LNCaP clone FGC (cell line): Measurements from ENCODE around the gene LEPR.

Source experiments
- DNase-seq: peaks from one replicate; pipeline ENCODE4 v3.0.0-alpha.2; 2011; ENCODE audit warnings: low read depth
- H3K4me3 ChIP-seq: 2 replicates; pipeline ENCODE4 v1.5.1; 2011; ENCODE audit warnings: mild to moderate bottlenecking, low read depth, low read length, control low read depth
- TF ChIP-seq, protein P1 (sequence below): IDR thresholded peaks from 2 replicates; pipeline ENCODE4 v1.5.1; 2012; ENCODE audit warnings: mild to moderate bottlenecking; ENCODE audit not compliant: control insufficient read depth, insufficient read depth; ENCODE audit errors: extremely low read depth

The LEPR gene

GRCh38 chr1:65435987-65436386 lies 15.5 kb downstream of the LEPR start:
- TF ChIP-seq, protein P1, sequence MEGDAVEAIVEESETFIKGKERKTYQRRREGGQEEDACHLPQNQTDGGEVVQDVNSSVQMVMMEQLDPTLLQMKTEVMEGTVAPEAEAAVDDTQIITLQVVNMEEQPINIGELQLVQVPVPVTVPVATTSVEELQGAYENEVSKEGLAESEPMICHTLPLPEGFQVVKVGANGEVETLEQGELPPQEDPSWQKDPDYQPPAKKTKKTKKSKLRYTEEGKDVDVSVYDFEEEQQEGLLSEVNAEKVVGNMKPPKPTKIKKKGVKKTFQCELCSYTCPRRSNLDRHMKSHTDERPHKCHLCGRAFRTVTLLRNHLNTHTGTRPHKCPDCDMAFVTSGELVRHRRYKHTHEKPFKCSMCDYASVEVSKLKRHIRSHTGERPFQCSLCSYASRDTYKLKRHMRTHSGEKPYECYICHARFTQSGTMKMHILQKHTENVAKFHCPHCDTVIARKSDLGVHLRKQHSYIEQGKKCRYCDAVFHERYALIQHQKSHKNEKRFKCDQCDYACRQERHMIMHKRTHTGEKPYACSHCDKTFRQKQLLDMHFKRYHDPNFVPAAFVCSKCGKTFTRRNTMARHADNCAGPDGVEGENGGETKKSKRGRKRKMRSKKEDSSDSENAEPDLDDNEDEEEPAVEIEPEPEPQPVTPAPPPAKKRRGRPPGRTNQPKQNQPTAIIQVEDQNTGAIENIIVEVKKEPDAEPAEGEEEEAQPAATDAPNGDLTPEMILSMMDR: no peak
- no peak overlapping the region for H3K4me3 ChIP-seq
- DNase-seq: no peak

GRCh38 chr1:65437616-65438015 lies 17.1 kb downstream of the LEPR start:
- DNase-seq: no peak
- TF ChIP-seq, protein P1: no peak
- no peak overlapping the region for H3K4me3 ChIP-seq

- no peak for DNase-seq
- no peak overlapping the region for H3K4me3 ChIP-seq
- TF ChIP-seq, protein P1: no peak
These were observed 19.9 kb downstream of the LEPR start for GRCh38 chr1:65440322-65440900.

GRCh38 chr1:65440915-65441314 lies 20.4 kb downstream of the LEPR start:
- no peak for DNase-seq
- H3K4me3 ChIP-seq: no peak overlapping the region
- TF ChIP-seq, protein P1: no peak

DNA sequence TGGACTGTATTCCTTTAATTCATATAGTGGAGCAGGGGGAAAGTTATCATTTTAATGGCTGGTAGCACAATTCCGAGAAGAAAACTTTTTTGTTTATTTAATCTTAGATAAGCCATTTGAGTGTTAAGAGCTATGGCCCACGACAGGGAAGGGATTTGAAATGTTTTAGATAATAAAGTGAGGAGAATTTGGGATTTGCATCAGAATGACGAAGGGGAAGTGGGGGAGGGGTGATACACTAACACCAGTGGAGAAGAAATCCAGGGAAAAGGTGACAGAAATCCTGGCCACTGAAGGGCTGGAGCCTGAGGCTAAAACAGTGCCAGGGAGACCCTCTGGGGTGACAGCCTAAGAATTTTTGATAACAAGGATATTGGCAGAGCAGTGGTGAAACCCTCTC lies 21.0 kb downstream of the LEPR start:
- H3K4me3 ChIP-seq: no peak overlapping the region
- DNase-seq: no peak
- TF ChIP-seq, protein P1: no peak

GRCh38 chr1:65442442-65442841 lies 22.0 kb downstream of the LEPR start:
- H3K4me3 ChIP-seq: no peak overlapping the region
- DNase-seq: no peak
- TF ChIP-seq, protein P1: no peak

- H3K4me3 ChIP-seq: no peak overlapping the region
- no peak for DNase-seq
- TF ChIP-seq, protein P1: no peak
These were observed 23.2 kb downstream of the LEPR start for GRCh38 chr1:65443647-65444046.
